Measurements from ENCODE around the gene SLC39A5. TPM values are rescaled to one million over a fixed set of nuclear protein-coding genes. Genes with fewer than 3 reads are reported as not detected.

SLC39A5 gene
- total and polyA plus RNA-seq, 4 donors, result 125 to 195 (median 142) TPM

DNA sequence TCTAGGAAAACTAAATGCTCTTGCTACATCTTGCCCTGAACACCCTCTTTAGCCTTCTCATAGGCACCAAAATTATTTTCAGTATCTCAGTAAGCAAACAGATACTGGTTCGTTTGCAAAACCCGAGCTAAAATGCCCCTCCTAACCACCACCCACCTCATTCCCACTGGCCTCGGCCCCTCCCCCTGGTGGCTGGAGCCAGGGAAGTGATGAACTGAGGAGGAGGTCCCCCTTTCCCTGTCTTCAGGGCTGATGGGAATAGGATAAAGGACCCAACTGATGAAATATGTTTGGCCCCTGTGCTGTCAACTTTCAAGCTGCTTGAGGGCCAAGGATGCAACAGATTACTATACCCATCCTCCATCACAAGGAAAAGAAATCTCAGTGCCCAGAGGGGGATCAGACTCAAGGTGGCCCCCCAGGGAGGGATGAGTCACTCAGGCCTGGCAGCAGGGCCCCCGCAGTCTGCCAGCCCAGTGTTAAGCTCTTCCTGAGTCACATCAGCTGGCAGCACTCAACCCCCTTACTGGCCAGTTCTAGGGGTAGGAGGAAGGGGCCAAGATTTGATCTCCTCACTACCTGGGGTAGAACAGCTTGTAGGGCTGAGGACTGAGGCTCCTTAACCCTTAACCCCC, 26.6 kb downstream of the SLC39A5 start:
- Histone ChIP-seq H3K9ac (ENCODE audit: low read depth in 1 of 2, low read length in 2 of 2) (no peak overlapping the region), H3K27ac (ENCODE audit: low read depth in 1 of 2, low read length in 2 of 2) (no peak overlapping the region)

DNA sequence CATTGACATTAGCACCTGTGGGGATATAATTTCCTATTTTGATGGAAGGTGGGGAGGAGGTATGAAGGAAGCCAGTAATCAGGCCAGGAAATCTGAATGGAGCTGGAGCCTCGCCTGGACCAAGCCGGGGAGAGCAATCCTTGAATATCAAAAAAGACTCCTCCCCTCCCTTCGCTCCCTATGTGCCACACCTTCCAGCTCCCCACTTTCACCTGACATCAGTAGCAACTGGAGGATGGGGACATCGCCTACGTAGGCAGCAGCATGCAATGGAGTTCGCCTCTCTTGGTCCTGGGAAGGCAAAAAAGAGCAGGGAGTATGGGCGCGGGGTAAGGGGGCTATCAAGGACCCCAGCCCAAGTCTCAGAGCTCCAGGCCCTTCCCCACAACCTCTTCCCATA, 27.2 kb downstream of the SLC39A5 start:
- Histone ChIP-seq H3K36me3 (ENCODE audit: control insufficient read depth in 4 of 4, insufficient read depth in 3 of 4, low read depth in 1 of 4, low read length in 3 of 4) (peaks cover 8 to 33% (median 24%) of the 10 kb centered on the region in 4 donors), H3K27me3 (ENCODE audit: control insufficient read depth in 4 of 4, insufficient read depth in 4 of 4, low read length in 3 of 4) (no peaks in the 10 kb centered on the region), H3K4me1 (ENCODE audit: control insufficient read depth in 4 of 4, insufficient read depth in 4 of 4, low read length in 3 of 4) (peaks cover 1 to 20% (median 15%) of the 10 kb centered on the region in 4 donors), H3K4me3 (ENCODE audit: low read depth in 1 of 3, low read length in 3 of 3) (peak overlapping the region in 1 of 3 donors; percentile 81), H3K27ac (ENCODE audit: low read depth in 1 of 2, low read length in 2 of 2) (no peak overlapping the region), H3K9me3 (ENCODE audit: control insufficient read depth in 4 of 4, low read length in 3 of 4) (no peaks in the 10 kb centered on the region), H3K9ac (ENCODE audit: low read depth in 1 of 2, low read length in 2 of 2) (no peak overlapping the region)
- 79% methylated on average over 8 of the region's 8 CpGs for WGBS
- TF ChIP-seq HNF4G (IDR thresholded peaks at IDR 0.05) (no peak), HNF4A (conservative IDR thresholded peaks at IDR 0.05) (no peak), SP1 (IDR thresholded peaks at IDR 0.05) (no peak), TAF1 (conservative IDR thresholded peaks at IDR 0.05) (no peak), GABPA (IDR thresholded peaks at IDR 0.05 in 1 of 2, conservative IDR thresholded peaks at IDR 0.05 in 1 of 2) (no peak)
- TF ChIP-seq, protein P1, sequence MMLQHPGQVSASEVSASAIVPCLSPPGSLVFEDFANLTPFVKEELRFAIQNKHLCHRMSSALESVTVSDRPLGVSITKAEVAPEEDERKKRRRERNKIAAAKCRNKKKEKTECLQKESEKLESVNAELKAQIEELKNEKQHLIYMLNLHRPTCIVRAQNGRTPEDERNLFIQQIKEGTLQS (IDR thresholded peaks at IDR 0.05), result no peak
- TF ChIP-seq, protein P2, sequence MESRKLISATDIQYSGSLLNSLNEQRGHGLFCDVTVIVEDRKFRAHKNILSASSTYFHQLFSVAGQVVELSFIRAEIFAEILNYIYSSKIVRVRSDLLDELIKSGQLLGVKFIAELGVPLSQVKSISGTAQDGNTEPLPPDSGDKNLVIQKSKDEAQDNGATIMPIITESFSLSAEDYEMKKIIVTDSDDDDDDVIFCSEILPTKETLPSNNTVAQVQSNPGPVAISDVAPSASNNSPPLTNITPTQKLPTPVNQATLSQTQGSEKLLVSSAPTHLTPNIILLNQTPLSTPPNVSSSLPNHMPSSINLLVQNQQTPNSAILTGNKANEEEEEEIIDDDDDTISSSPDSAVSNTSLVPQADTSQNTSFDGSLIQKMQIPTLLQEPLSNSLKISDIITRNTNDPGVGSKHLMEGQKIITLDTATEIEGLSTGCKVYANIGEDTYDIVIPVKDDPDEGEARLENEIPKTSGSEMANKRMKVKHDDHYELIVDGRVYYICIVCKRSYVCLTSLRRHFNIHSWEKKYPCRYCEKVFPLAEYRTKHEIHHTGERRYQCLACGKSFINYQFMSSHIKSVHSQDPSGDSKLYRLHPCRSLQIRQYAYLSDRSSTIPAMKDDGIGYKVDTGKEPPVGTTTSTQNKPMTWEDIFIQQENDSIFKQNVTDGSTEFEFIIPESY (IDR thresholded peaks at IDR 0.05), result no peak
- no peak for DNase-seq (ENCODE audit: low spot score)

More for the DNA sequence above, 26.6 kb downstream of the SLC39A5 start:
- no peaks in the 10 kb centered on the region for H3K9me3 ChIP-seq (ENCODE audit: control insufficient read depth in 4 of 4, low read length in 3 of 4)
- no peak for DNase-seq (ENCODE audit: low spot score)
- peaks cover 8 to 38% (median 25%) of the 10 kb centered on the region in 4 donors for H3K36me3 ChIP-seq (ENCODE audit: control insufficient read depth in 4 of 4, insufficient read depth in 3 of 4, low read depth in 1 of 4, low read length in 3 of 4)
- 58% methylated on average over 4 of the region's 4 CpGs for WGBS
- no peak overlapping the region for H3K4me3 ChIP-seq (ENCODE audit: low read depth in 1 of 3, low read length in 3 of 3)
- H3K4me1 ChIP-seq (ENCODE audit: control insufficient read depth in 4 of 4, insufficient read depth in 4 of 4, low read length in 3 of 4), result peaks cover 1 to 20% (median 15%) of the 10 kb centered on the region in 4 donors
- TF ChIP-seq YY1 (IDR thresholded peaks at IDR 0.05) (no peak), SP1 (IDR thresholded peaks at IDR 0.05) (no peak), RAD21 (IDR thresholded peaks at IDR 0.05) (no peak), NR2F2 (IDR thresholded peaks at IDR 0.05) (no peak), HNF4A (conservative IDR thresholded peaks at IDR 0.05) (no peak), FOXA2 (IDR thresholded peaks at IDR 0.05) (no peak), TAF1 (conservative IDR thresholded peaks at IDR 0.05) (no peak)
- TF ChIP-seq, protein P3, sequence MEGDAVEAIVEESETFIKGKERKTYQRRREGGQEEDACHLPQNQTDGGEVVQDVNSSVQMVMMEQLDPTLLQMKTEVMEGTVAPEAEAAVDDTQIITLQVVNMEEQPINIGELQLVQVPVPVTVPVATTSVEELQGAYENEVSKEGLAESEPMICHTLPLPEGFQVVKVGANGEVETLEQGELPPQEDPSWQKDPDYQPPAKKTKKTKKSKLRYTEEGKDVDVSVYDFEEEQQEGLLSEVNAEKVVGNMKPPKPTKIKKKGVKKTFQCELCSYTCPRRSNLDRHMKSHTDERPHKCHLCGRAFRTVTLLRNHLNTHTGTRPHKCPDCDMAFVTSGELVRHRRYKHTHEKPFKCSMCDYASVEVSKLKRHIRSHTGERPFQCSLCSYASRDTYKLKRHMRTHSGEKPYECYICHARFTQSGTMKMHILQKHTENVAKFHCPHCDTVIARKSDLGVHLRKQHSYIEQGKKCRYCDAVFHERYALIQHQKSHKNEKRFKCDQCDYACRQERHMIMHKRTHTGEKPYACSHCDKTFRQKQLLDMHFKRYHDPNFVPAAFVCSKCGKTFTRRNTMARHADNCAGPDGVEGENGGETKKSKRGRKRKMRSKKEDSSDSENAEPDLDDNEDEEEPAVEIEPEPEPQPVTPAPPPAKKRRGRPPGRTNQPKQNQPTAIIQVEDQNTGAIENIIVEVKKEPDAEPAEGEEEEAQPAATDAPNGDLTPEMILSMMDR (IDR thresholded peaks at IDR 0.05; ENCODE audit: low read depth, low read length, missing input control), result no peak
- TF ChIP-seq, protein P2 (IDR thresholded peaks at IDR 0.05), result no peak
- TF ChIP-seq, protein P4, sequence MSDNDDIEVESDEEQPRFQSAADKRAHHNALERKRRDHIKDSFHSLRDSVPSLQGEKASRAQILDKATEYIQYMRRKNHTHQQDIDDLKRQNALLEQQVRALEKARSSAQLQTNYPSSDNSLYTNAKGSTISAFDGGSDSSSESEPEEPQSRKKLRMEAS (IDR thresholded peaks at IDR 0.05), result no peak
- TF ChIP-seq, protein P1 (IDR thresholded peaks at IDR 0.05), result no peak
- no peaks in the 10 kb centered on the region for H3K27me3 ChIP-seq (ENCODE audit: control insufficient read depth in 4 of 4, insufficient read depth in 4 of 4, low read length in 3 of 4)

Measured in liver (tissue), 9 donors.